SKM-1 treated with dmso at 0.1 percent for 144 hours (cell line): ENCODE data around the gene SIX3.

Source experiments
- DNase-seq: peaks from one replicate; lab custom pipeline; 2025; ENCODE audit not compliant: unreplicated experiment; lab: John Stamatoyannopoulos, UW

The SIX3 gene

GRCh38 chr2:44941551-44942234, at the start of gene SIX3:
Gene SIX3 (plus strand): TSS chr2:44941702. CDS start chr2:44942105, 403 bp downstream.
- DNase-seq: peak; percentile 19

GRCh38 chr2:44894058-44894457, 47.4 kb upstream of the SIX3 start:
- no peak for DNase-seq

- no peak for DNase-seq
These were observed 46.4 kb upstream of the SIX3 start for GRCh38 chr2:44895061-44895460.

- no peak for DNase-seq
These were observed 44.1 kb upstream of the SIX3 start for GRCh38 chr2:44897406-44897805.

- no peak for DNase-seq
These were observed 39.0 kb upstream of the SIX3 start for GRCh38 chr2:44902217-44903137.

GRCh38 chr2:44904578-44904977, 36.9 kb upstream of the SIX3 start:
- DNase-seq: no peak

GRCh38 chr2:44906972-44907371, 34.5 kb upstream of the SIX3 start:
- no peak for DNase-seq

GRCh38 chr2:44909831-44910230, 31.7 kb upstream of the SIX3 start:
- DNase-seq: no peak

GRCh38 chr2:44912660-44913059, 28.8 kb upstream of the SIX3 start:
- peak; percentile 25 for DNase-seq

- no peak for DNase-seq
These were observed 25.2 kb upstream of the SIX3 start for GRCh38 chr2:44916291-44916690.

GRCh38 chr2:44918095-44918775, 23.3 kb upstream of the SIX3 start:
- DNase-seq: peak; percentile 34

GRCh38 chr2:44920751-44921150, 20.8 kb upstream of the SIX3 start:
- no peak for DNase-seq

- no peak for DNase-seq
These were observed 18.7 kb upstream of the SIX3 start for GRCh38 chr2:44922776-44923175.

GRCh38 chr2:44925561-44926136, 15.9 kb upstream of the SIX3 start:
- no peak for DNase-seq

- DNase-seq: no peak
These were observed 14.5 kb upstream of the SIX3 start for GRCh38 chr2:44926957-44927356.

- DNase-seq: no peak
These were observed 13.5 kb upstream of the SIX3 start for GRCh38 chr2:44927985-44928482.

GRCh38 chr2:44928483-44929158, 12.9 kb upstream of the SIX3 start:
- no peak for DNase-seq

- DNase-seq: no peak
These were observed 12.3 kb upstream of the SIX3 start for GRCh38 chr2:44929159-44929734.

- no peak for DNase-seq
These were observed 11.7 kb upstream of the SIX3 start for GRCh38 chr2:44929735-44930273.
